DND-41 (cell line): ENCODE data around the gene CPXM1.

Source experiments
- ATAC-seq: fragments of 200-7000 bp; cut with Tn5 transposase; 3 replicates; pipeline ENCODE4 v1.9.1; 2021; ENCODE audit warnings: low read depth; ENCODE audit not compliant: insufficient read depth
- DNase-seq: peaks from one replicate; pipeline ENCODE4 v3.0.0-alpha.2; 2020
- H2AFZ ChIP-seq: 2 replicates; pipeline ENCODE4 v1.6.0; 2012; ENCODE audit warnings: low read depth, low read length
- H3K27ac ChIP-seq: 2 replicates; pipeline ENCODE4 v1.5.1; 2012; ENCODE audit warnings: low read length, inconsistent platforms
- H3K27me3 ChIP-seq: fragments of 200-600 bp; sonication (generic); 2 replicates; pipeline ENCODE4 v1.6.0; 2012; ENCODE audit warnings: low read length, mild to moderate bottlenecking, inconsistent platforms; ENCODE audit not compliant: insufficient read depth, poor library complexity
- H3K36me3 ChIP-seq: 2 replicates; pipeline ENCODE4 v1.5.1; 2012; ENCODE audit warnings: low read length, inconsistent platforms; ENCODE audit not compliant: insufficient read depth
- H3K4me1 ChIP-seq: 2 replicates; pipeline ENCODE4 v1.5.1; 2012; ENCODE audit warnings: mild to moderate bottlenecking, low read length; ENCODE audit not compliant: insufficient read depth
- H3K4me2 ChIP-seq: 2 replicates; pipeline ENCODE4 v1.6.0; 2012; ENCODE audit warnings: mild to moderate bottlenecking, moderate library complexity, low read length, inconsistent platforms; ENCODE audit not compliant: insufficient read depth
- H3K4me3 ChIP-seq, 2 experiments: fragments of 200-600 bp in 1 of 2; shearing (Covaris generic) in 1 of 2; 2 replicates each; pipeline ENCODE4 v1.5.1; 2012 to 2016; ENCODE audit warnings: inconsistent platforms in 2 of 2, low read length in 2 of 2, mild to moderate bottlenecking in 2 of 2, low read depth in 1 of 2, moderate library complexity in 1 of 2
- H3K79me2 ChIP-seq: 2 replicates; pipeline ENCODE4 v1.6.0; 2012; ENCODE audit warnings: low read length, inconsistent platforms; ENCODE audit not compliant: insufficient read depth
- H3K9ac ChIP-seq: 2 replicates; pipeline ENCODE4 v1.6.0; 2012; ENCODE audit warnings: low read depth, mild to moderate bottlenecking, inconsistent platforms, low read length, moderate library complexity
- H3K9me3 ChIP-seq: 2 replicates; pipeline ENCODE4 v1.5.1; 2012; ENCODE audit warnings: low read length, moderate library complexity, mild to moderate bottlenecking, inconsistent platforms; ENCODE audit not compliant: insufficient read depth, severe bottlenecking
- H4K20me1 ChIP-seq: 2 replicates; pipeline ENCODE4 v1.6.0; 2012; ENCODE audit warnings: low read length; ENCODE audit not compliant: insufficient read depth
- CTCF ChIP-seq: IDR thresholded peaks from 2 replicates; pipeline ENCODE4 v1.5.1; 2012; ENCODE audit warnings: borderline replicate concordance, low read length, moderate library complexity, mild to moderate bottlenecking; ENCODE audit not compliant: poor library complexity, severe bottlenecking; ENCODE audit errors: extremely low read depth
- EZH2 ChIP-seq: IDR thresholded peaks from 3 replicates; pipeline ENCODE4 v1.6.1; 2012; ENCODE audit warnings: borderline replicate concordance, low read depth, mild to moderate bottlenecking, moderate library complexity, low read length, inconsistent platforms; ENCODE audit not compliant: severe bottlenecking

Gene CPXM1

GRCh38 chr20:2745936-2746635, 54.3 kb downstream of the CPXM1 start:
- no peak for DNase-seq
- Histone ChIP-seq H3K36me3 (no peaks in the 10 kb centered on the region), H2AFZ (no peak overlapping the region), H3K4me1 (no peaks in the 10 kb centered on the region), H3K4me2 (no peak overlapping the region), H3K9me3 (no peaks in the 10 kb centered on the region), H3K9ac (no peak overlapping the region), H3K4me3 (no peak overlapping the region), H3K27me3 (peaks cover 27% of the 10 kb centered on the region), H4K20me1 (peaks cover 7% of the 10 kb centered on the region; the same call in 1 of the 2 replicates), H3K79me2 (no peaks in the 10 kb centered on the region), H3K27ac (no peak overlapping the region)
- no peak for ATAC-seq
- TF ChIP-seq CTCF (no peak), EZH2 (no peak)

GRCh38 chr20:2745060-2745910, 55.1 kb downstream of the CPXM1 start:
- Histone ChIP-seq H3K4me1 (no peaks in the 10 kb centered on the region), H3K9me3 (no peaks in the 10 kb centered on the region), H4K20me1 (no peaks in the 10 kb centered on the region; the same call in 1 of the 2 replicates), H3K9ac (no peak overlapping the region), H3K4me3 (no peak overlapping the region), H3K36me3 (no peaks in the 10 kb centered on the region), H3K27me3 (peaks cover 22% of the 10 kb centered on the region), H3K27ac (no peak overlapping the region), H2AFZ (no peak overlapping the region), H3K79me2 (no peaks in the 10 kb centered on the region), H3K4me2 (no peak overlapping the region)
- TF ChIP-seq EZH2 (no peak), CTCF (no peak)
- DNase-seq, result no peak
- no peak for ATAC-seq
